Mammary epithelial cell (primary cell): ENCODE data around the gene EGR4.
"Not testable (repeated sequence)": the region's sequence is repeated elsewhere in the genome, so short reads cannot be mapped to it uniquely, and the experiment has no call there.

Experiments used
- CTCF ChIP-seq, 2 donors: IDR thresholded peaks in 1 of 2; conservative IDR thresholded peaks in 1 of 2; 2 replicates each; pipeline ENCODE4 v1.5.1; 2011 to 2012; ENCODE audit warnings: inconsistent platforms in 2 of 2, low read length in 2 of 2, mild to moderate bottlenecking in 2 of 2, control low read depth in 1 of 2, low read depth in 1 of 2; ENCODE audit not compliant: insufficient read depth in 1 of 2; ENCODE audit errors: extremely low read depth in 1 of 2
- EZH2 ChIP-seq: IDR thresholded peaks from 2 replicates; pipeline ENCODE4 v1.6.1; 2012; ENCODE audit warnings: low read length, inconsistent platforms, borderline replicate concordance

GRCh38 chr2:73262691-73263429 lies 30.5 kb downstream of the EGR4 start:
- TF ChIP-seq CTCF (conservative IDR thresholded peaks at IDR 0.05 in 1 of 2, IDR thresholded peaks at IDR 0.05 in 1 of 2; ENCODE audit: extremely low read depth in 1 of 2, insufficient read depth in 1 of 2, low read depth in 1 of 2, low read length in 2 of 2); EZH2: not testable (repeated sequence)
